GM19328 (cell line): Measurements from ENCODE around the gene TEX35.
"Not testable (repeated sequence)": the region's sequence is repeated elsewhere in the genome, so short reads cannot be mapped to it uniquely, and the experiment has no call there.

Experiments
- ATAC-seq: cut with Tn5 transposase; IDR thresholded peaks from one replicate; pipeline ENCODE4 v1.9.1; 2021; ENCODE audit warnings: mild to moderate bottlenecking, moderate library complexity; ENCODE audit not compliant: unreplicated experiment

The TEX35 gene

DNA sequence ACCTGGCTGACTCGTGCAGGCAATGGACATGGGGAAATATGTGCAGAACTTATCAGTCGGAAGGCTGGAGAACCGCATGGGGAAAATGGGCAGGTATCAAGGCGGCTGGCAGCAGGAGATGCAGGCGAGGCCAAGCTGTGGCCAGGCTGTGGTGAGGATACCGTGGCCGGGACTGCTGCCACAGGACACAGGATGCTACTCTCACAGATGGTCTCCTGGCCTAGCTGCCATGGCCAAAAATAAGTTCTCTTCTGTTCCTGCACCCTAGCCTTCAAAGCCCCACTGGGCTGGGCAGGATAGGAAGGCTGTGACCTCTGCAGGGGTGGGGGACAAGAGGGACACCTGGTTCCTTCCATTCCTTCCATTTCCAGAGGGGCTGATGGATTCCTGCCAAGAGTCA, 26.4 kb downstream of the TEX35 start:
- ATAC-seq = no peak

DNA sequence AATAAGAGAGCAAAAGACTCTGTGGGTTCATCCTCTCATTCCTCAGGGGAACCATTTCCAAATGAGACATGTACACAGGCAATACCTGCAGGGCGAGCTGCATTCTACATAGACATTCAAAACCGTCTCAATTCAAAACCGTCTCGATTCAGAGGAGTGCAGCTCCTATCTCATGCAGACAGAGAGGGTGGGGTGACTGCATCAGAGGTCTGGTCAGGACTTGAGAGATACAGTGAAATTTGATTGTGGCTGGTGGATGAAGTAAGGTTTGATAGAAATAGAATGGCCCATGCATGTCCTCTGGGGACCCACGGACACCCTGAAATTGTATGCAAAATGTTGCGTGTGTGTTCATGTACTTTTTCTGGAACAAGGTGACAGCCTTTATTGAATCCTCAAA, 27.3 kb downstream of the TEX35 start:
- ATAC-seq = no peak

DNA sequence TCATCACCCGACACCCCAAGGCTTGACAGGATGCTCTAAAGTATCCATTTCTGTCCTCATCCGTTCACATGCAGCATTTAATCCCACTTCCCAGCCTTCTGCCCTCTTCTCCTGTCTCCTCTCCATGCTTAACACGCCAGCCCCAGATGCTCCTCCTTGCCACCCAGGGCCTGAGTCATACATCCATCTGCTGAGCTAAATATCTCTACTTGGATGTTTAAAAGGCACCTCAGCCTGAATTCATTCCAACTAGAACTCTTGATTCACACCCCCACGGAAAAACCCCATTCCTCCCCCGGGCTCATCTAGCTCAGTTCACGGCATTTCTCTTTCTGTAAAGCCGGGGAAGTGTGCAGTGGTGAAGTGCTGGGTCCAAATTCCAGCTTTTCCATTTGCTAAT, 27.7 kb downstream of the TEX35 start:
- no peak for ATAC-seq

DNA sequence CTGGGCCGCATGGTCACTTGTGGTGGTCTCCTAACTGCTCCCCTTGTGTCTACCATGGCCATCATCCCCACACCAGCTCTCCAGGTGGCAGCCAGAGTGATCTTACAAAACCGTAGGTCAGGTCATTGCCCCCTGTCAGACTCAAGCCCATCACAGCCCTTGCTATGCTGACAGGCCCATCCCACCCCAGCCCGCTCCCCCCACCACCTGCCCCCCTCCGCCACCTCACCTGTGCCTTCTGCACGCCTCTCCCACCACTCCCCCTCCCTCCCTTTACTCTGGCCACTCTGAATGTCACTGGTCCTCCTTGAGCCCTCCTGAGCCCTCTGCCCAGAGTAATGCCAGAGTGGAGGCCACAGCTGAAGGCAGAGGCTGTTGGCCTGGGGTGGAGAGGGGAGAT, 28.5 kb downstream of the TEX35 start:
- no peak for ATAC-seq

DNA sequence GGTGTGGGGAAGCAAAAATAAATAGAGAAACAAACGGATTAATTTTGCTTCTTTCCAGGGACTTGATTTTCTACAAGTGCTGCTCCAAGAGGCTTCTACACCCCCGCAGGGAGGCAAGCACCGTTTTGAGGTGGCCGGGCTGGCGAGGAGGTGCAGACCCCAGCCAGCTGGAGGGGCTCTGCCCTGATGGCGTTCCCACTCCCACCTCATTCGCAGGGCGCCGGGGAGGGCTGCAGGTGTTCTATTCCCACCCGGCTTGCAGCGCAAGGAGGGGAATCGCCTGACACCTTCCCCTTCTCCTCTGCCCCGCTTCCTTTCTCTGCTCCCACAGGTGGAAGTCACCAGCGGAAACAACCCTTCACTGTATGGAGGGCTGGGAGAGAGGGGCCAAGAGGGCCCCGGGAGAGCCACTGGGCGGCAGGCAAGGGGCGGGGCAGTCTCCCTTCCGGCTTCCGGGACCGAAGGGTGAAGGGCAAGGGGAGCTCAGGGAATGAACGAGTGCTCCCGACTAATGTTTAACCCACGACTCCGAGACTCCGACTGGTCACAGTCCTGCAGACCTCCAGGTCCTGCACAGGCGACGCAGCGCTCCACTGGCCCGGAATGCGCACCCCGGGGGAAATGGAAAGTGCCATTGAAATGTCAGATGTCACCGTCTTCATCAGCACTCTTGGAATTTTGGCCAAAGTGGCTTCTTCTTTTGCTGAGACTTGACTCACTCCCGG, 29.1 kb downstream of the TEX35 start:
- ATAC-seq = peak; percentile 35

DNA sequence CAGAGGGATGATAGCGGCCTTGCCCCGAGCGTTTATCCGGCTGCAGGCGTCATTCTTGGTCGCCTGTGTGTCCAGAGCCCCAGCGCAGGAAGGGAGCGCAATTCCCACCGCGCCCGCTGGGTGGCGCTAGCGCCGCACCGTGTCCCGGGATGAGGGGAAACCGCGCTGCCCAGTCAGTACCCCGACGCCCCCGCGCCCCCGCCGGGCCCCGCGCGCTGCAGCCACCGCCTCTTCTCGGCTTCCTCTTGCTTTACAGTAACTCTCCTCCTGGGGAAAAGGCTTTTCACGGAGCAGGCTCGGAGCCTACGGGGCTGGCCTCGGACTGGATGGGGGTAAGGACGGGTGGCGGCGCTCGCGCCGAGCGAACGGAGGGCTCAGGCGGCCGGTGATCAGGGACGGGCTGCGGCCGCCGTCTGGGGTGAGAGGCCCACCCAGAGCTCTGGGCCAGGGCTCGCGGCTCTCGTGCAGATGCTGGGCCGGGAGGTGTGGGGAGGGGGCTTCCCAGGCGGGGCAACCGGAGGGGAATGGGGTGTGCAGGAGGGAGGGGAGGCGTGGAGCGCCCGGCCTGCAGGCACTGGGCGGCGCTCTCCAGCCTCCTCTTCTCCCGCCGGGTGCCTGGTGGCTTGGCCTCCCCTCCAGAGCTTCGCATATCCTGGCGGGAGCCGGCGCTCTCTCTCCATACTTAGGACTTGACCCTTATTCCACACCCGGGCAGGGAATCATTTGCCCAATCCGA, 29.8 kb downstream of the TEX35 start:
- peak; percentile 58 for ATAC-seq

DNA sequence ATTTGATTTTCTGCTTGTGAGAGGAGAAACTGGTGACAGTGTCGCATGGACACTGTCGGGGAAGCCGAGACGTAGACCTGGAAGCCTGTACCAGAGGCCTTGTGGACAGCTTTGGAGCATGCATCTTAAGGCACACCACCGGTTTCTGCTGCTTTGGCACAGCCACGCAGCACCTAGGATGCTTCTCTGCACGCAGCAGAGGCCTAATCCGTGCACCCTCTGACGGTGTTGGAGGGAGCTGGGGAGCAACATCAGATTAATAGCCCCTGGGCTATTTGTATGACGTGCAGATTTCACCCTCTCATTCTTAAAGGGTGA, 30.3 kb downstream of the TEX35 start:
- ATAC-seq = peak; percentile 41

DNA sequence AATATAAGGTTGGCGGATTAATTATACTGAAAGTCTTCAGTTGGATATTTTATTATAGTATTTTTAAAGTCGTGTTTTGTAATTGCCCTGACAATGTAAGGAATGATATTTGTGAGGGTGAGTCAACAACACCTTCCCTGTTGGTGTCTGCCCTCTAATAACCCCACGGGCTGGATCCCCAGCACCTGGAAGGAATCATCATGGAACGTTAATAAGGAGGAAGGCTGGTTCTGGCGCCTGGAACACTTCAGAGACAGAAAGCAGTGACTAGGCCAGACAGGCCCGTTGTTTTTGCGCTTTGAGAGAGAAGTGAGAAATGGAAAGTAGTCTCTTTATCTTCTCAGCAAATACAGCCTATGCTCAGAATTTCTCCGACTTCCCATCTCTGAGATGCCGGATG, 31.6 kb downstream of the TEX35 start:
- no peak for ATAC-seq

DNA sequence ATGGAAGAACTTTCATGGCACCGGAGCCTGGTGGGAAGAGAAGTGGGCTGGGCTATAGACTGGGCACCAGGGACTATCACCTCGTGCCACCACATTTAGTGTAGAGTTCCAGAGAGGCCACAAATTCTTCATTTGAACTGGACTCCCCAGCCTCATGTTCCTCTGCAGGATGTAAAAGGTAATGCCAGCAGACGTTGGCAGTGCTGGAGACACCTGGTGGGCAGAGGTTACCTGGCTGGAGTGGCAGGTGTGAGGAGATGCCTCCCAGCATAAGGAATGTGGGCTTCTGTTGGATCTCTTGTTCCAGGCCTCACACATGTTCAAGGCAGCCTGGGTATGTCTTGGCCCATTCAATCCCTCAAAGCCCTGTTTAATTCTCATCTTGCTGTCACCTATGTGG, 35.2 kb downstream of the TEX35 start:
- ATAC-seq = no peak

DNA sequence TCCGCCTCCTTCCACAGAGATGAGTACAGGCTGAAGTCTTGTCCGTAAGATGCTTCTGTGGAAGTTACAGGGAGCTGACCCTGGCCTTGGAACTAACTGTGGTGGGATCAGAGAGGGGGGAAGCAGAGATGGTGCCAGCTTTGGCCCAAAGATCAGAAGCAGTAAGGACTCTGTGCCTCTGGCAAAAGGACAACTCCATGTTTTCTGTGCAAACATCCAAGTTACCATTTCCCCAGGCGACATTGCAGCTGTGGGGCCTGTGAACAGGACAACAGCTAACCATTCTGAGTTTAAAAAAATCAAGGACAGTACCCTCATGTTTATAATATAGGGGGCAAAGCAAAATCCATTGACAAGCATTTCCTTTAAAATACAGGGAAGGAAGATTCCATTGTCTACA, 38.4 kb downstream of the TEX35 start:
- no peak for ATAC-seq

DNA sequence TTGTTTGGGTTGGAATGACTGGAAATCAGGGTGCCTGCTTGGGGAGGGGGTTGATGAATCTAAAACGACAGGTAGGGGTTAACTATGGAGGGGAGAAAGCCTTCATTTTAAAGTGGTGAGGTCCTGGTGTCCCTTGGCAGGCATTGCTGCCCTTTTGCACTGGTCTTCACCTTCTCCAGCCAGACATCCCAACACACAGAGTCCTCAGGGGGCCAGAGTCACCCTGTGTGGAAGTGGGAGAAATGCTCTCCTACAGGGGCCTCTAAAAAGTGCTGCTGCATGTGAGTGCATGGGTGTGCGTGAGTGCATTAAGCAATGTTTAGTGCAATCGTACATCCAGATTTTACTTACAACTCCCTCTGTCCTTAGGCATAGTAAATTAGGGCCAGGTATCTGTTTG, 39.0 kb downstream of the TEX35 start:
- ATAC-seq = no peak

DNA sequence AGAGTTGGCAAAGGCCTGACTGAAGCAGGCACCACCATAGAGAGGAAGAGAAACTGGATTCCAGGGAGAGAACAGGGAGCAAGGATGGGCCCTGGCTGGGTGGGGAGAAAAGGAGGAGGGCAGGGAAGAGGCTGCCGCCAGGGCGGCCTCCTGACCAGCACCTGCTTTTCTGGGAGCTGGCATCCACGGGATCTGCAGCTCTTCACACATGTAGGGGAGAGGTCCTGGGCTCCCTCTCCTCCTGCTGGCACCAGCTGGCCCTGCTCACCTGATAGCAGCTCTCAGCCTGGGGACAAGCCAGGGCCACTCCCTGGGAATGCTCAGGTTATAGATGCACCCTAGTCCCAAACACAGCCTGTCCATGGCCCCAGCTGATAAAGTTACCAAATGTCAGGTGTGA, 39.9 kb downstream of the TEX35 start:
- ATAC-seq = no peak

DNA sequence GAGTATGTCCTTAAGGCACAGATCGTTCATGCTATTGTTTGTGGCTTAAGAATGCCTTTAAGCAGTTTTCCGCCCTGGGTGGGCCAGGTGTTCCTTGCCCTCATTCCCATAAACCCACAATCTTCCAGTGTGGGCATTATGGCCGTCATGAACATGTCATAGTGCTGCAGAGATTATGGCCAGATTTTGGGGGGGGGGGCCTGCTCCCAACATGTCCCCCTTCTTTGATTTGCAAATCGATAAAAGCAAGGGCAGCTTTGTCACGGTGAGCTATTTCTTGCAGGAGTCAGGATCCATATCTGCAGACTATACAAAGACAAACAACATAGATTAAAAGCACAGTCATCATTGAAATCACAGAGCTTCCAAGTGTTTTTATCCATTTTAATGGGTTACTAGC, 41.4 kb downstream of the TEX35 start:
- not testable (repeated sequence) for ATAC-seq

DNA sequence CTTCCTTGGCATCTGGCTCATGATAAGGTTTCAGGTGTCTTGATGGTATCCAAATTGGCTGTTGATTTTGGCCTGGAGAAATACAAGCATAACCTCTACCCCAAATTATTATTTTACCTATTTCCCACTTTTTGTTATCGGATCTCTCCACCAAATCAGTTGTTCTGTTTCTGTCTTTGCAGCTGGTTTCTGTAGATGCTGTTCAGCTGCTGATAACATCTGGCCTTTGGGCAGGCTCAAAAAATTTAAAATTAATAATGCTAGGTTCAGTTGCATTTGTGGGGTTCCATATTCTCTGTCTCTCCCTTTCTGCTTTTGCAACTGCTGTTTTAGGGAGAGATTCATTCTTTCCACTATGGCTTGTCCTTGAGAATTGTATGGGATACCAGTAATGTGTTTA, 42.7 kb downstream of the TEX35 start:
- not testable (repeated sequence) for ATAC-seq

DNA sequence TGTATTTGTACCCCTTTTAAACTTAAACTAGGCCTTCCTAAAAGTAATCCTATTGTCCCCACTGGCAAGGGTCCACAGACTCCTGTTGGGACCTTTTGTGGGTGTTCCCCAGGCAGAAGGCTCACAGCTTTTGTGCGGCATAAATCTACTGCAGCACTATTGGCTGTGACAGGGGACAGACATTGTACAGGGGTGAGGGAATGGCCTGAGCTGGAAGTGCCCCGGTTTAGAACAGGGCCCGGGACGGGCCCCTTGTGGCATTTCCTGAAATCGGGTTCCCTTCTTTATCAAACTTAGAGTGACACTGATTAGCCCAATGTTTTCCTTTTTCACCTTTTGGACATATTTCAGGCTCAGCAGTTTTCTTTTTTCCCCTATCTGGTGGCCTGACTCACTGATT, 45.9 kb downstream of the TEX35 start:
- not testable (repeated sequence) for ATAC-seq

DNA sequence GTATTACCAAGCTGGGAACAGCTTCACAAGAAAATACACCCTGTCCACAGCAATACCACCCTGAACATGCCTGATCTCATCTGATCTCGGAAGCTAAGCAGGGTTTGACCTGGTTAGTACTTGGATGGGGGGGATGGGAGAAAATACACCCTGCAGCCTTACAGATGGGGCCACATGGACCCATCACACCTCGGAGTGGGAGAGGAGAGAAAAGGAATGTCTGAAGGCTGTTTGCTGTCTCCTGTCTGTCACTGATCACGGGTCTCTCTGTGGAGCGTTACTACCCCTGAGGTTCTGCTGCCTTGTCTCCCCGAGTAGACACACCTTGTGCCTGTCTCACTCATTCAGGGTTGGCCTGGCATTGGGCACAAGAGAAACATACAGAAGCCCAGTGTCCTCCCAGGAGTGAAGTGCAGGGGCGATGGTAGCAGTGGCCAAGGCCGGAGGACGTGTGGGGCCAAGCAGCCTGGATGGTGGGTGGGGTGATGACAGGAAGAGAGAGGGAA, 48.0 kb downstream of the TEX35 start:
- ATAC-seq = no peak

DNA sequence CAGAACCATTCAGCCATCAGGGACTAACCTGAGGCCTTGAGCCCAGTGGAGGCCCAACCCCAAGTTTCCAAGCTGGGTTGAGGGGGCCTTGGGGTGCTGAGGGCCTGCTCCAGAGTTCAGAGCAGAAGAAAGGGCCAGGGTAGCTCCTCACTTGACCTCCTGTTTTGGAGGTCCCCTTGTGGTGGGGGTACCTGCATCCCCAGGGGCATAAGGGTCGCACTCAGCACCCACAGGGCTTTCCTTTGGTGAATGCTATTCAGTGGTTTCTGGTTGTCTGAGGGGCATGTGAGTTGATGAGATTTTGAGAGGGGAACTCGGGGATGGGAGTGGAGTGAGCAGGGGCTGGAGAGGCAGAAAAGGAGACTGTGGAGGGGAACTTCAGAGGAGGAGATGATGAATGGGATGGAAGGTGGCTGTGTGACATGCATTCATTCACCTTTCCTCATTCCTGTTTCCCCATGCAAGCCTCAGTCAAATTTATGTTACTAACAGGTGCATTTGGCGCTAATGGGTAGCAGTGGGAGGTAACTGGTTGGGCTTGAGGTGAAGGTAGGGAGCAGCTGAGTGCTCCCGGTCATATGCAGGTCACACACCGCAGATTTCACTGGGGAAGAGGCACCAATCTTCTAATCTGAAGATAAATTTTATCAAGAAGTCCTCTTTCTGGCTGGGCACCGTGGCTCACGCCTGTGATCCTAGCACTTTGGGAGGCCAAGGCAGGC, 50.4 kb downstream of the TEX35 start:
- no peak for ATAC-seq

DNA sequence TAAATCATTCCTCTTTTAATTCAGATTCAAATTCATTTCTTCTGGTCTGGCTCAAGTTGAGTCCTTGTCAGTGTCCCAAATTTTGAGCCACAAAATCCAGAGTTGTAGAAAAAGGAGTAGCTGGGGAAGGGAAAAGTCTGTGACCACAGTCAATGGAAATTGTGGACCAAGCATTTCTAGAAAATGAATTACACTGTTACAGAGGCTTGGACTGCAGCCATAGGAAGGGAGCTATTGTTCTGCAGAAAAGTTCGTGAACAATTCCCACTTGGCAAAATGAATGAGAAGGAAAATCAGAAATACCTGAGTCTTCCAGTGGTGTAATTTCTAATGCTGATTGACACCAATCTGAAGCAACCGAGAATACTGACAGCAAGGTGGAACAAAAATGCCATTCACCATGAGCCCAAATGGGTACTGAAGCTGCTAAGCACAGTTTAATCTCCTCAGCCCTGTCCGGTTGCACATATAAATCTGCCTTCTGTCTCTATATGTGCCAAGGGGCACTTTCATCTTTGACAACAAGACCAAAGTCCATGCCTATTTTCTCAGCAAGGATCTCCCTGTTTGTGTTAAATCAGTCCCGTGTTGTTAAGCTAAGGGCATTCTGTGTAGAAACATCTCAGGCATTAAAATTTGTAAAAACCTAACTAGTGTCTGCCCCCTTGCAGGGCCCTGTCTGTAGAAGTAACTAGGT, 51.3 kb downstream of the TEX35 start:
- ATAC-seq = no peak

DNA sequence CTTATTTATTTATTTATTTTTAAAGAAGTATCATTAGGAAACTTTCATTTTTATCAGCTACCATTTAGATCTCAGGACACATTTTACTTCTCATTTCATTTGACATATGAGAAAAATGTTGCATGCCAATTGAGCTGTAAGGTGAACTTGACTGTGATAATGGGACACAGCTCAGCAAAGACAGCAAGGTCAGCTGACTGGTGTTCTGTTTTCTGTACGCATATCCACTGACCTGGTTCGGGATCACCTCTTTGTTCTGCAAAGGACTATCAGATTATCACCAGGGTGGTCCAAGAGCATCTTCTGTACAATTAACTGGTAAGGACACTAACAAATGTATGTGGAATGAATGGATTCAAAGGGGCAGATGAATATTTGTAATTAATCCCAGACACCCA, 51.9 kb downstream of the TEX35 start:
- ATAC-seq = no peak

DNA sequence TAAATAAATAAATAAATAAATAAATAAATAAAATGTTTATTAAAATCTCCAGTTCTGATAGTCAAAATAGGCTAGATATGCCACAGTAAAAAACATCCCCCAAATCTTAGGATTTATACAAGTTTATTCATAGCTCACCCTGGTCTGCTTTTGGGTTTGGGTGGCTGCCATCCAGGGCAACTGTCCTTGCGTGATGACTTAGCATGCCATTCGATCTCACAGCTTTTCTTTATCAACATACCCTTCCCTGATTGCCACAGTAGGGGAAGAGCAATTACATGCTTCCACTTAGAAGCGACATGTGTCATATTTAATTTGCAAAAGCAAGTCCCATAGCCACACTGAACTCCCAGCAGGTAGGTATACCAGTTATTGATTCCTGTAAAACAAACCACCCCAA, 52.7 kb downstream of the TEX35 start:
- ATAC-seq = no peak

DNA sequence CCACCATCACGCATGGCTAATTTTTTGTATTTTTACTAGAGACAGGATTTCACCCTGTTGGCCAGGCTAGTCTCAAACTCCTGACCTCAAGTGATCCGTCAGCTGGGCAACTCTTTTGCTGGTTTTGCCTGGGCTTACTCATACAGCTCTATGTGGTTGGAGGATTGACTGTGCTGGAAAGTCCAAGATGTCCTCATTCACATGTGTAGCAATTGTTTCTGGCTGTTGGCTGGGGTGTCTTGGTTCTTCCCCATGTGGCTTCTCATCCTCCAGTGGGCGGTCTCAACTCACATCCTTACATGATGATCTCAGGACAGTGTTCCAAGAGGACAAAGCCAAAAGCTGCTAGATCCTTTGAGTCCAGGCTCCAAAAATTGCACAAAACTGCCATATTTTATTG, 53.3 kb downstream of the TEX35 start:
- ATAC-seq = peak; percentile 82
